T-helper 2 cell (primary cell): ENCODE measurements around the gene SYK.
A peak's percentile ranks its signal among the peaks of the same experiment; 100 is the strongest.

Source experiments
- DNase-seq, 5 experiments: peaks; one replicate each; pipeline versions ENCODE4 v3.0.0 to v3.0.0-alpha.2; 2012 to 2022

SYK gene

GRCh38 chr9:90854637-90855175 lies 53.1 kb downstream of the SYK start:
- DNase-seq, result no peak

GRCh38 chr9:90855208-90855902 lies 53.7 kb downstream of the SYK start:
- DNase-seq, result no peak

DNA sequence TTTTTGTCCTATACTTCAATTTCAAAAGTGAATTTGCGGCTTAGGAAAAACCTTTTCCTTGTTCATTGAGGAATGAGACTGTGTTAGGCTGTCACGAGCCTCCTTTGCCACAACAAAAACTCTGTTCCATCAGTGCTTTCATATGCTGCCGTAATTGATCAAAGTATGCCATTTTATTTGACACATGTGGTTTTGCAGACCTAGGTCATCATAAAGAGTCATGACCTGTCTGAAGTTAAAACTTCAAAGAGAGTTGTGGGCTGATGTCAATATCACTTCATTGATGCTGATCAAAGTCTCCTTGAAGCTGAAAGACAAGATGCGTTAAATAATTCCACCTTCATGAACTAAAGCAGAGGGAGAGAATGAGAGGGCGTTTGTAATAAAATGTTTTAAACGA lies 55.5 kb downstream of the SYK start:
- DNase-seq, result no peak

DNA sequence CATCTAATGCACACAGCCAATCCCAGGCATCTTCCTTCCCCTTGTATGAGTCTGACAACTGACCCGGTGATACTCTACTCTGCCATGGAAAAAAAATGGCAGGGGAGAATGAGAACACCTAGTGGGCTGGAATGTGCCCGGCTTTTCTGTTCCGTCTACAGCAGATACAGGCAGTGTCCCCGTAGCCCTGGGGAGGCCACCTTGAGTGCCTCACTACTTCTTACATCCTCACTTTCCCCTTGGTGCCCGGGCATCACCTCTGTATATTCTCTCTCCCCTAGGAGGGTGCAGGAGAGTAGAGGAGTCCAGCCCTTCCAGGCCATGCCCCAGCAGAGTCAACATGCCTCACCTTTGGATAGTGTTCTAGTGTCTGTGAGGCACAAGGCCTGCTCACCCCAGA lies 56.2 kb downstream of the SYK start:
- no peak for DNase-seq

DNA sequence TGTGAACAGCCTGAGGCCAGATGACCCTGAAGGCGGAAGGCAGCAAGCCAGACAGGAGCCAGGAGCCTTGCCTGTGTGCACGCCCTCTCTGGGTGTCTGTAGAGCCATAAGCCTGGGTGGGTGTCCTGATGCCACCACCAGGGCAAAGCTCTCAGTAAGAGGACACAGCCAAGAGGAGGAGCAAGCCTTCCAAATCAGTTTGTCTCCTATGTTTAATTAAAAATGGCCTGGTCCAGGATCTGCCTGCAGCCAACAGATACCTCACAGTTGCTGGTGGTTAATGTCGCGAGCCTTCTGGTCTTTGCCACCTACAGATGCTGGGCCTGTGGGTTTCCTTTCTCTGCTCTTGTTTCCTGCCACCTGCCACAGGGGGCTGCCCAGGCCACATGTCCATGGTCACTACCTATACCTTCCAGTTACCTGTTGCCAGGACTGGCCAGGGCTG lies 56.9 kb downstream of the SYK start:
- DNase-seq, result no peak

DNA sequence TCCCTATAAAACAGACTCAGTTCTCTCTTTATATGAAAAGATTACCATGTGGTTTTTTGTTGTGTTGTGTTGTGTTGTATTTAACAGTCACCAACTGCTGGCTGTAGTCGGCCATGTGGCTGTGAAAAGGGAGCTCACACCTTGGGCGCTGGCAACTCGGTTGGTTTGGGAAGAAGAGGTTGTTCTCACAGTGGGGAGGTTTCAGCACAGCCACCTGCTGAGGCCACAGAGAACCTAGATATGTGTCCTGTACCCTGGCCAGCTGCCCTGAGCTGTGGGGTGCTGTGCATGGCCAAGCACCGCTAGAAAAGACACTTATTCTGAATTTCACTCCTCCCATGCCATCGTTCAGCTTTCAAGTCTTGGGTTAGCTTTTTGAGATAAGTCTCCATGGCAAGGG lies 58.8 kb downstream of the SYK start:
- no peak for DNase-seq

DNA sequence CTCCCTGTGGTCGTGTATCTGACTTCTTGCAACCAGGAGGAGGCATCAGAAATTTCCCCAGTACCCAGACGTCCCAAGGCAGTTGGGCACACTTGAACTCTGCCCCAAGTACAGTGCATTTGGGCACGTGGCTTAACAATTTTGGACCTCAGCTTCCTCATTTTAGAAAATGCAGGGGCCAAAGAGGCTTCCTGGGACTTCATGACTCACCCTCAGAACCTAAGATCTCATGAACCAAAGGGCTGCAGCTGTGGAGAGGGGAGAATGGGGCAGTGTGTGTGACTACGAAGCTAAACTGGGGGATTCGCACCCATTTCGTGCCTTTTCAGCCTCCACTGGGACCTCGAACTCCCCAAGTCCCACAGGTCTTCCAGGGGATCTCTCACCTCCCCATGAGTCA lies 59.2 kb downstream of the SYK start:
- no peak for DNase-seq

GRCh38 chr9:90861380-90861779 lies 59.8 kb downstream of the SYK start:
- no peak for DNase-seq

DNA sequence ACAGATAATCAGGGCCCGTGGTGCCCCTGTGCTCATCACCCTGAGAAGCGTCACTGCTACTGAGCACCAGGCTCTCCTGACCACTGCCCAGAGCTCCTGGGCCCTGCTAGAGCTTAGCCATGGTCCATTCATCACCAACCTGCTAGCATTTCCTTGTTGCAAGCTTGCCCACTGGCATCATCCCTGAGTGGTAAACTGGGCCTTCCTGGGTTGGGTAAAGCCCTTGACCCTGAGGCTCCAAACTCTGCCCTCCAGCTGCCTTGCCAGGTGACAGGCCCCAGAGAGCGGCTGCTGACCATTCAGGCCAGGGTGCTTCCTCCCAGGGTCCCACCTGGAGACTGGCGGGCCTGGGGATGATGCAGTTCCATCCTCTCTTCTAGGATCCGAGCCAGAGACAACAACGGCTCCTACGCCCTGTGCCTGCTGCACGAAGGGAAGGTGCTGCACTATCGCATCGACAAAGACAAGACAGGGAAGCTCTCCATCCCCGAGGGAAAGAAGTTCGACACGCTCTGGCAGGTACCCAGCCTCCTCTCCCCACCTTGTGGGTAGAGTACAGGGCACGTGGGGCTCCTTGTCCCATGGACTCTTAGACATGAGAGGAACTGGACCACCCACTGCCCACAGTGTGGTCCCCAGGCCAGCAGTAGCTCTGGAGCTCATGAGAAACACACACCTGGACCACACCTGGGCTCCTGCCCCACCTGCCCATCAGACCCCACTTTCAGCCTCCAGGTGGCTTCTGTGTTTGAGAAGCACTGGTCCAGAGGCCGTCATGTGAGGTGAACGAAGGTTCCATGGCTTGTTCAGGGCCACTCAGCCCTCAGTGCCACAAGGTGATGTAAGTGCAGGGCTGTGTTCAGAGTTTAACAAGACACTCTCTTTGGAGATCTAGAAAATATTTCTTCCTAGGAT lies 60.5 kb downstream of the SYK start:
- DNase-seq, result no peak

DNA sequence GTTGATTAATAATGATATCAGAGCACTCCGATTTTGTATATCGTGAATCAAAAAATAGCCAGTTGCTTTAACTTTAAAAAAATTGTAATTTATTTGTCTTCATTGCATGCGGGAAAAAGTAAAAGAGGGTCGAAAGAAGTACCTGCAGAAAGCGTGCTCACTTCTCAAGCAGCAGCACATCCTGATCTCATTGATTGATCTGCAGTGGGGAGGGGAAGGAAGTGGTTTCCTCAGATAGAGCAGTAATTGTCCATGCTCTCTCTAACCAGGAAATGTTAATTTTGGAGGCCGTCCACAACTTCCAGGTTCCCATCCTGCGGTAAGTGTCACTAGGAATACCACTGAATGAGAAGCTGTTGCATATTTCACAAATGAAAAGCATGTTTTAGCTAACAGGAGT lies 63.2 kb downstream of the SYK start:
- peak in 1 of 5 experiments; percentile 27 for DNase-seq

GRCh38 chr9:90867101-90867500 lies 65.5 kb downstream of the SYK start:
- DNase-seq, result no peak

- no peak for DNase-seq
Measured at GRCh38 chr9:90868555-90868954, 66.9 kb downstream of the SYK start.

DNA sequence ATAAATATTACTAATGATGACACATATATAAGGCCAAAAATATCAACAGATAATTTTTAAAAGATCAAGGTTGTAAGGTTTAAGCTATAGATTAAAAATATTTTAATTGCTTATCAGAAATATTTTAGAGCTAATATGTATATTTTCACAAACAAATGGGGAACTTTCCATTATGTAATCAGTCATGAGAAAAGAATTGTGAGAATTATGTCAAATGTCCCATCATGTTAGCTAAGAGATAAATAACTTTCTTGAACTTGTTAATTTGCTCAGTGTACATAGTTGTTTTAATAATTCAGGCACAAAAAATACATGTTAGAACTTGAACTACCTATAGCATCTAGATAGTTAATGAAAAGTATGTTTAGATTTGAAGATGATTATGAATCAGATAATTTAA lies 67.7 kb downstream of the SYK start:
- no peak for DNase-seq

DNA sequence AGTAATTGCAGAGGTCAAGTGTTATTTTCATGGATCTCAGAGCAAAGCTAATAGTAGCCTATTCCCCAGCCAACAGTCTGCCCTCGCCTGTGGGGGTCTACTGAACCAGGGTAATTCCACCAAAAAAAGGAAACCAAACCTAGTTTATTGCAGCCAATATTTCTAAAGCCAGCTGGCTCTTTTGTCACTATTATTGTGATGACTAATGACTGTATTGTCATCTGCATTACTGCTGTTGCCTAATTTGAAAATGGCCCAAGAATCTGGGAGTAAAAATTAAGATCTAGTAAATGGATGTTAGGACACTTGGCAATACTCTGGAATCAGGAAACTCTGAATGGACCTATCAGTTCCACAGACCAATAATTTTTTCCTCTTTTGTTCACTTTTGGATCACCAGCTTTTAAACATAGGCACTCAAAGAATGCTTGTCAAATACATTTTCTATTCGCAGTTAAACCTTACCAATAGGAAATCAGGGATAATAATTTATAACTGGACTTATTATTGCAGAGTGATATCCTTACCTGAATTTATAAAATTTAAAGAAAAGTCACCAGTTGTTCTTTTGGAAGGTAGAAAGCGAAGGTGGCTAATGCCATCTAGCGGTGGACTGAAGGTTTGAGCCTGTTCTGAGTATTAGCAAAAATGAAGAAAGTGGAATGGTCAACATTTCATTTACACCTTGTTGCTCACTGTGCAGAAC lies 69.2 kb downstream of the SYK start:
- DNase-seq, result peak in 1 of 5 experiments; percentile 44

GRCh38 chr9:90871327-90871935 lies 69.8 kb downstream of the SYK start:
- no peak for DNase-seq

DNA sequence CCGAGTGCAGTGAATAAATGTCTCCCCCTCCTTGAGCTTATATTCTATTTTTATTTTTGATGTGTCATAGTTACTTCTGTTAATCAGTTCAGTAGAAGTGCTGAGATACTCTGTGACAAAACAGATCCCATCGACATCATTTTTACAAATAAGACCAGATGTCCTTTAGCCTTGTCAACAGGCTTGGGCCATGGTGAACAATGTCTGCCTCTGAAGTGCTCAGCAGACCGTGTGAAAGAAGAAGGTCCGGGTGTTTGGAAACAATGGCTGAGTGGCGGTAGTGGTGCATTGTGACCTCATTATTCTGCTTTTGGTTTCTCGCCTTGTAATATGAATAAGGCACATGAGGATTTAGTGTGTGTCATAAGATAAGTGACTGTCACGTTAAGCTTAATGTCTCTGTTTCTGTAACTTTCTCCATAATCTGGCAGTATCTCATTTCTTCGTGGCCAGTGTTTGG lies 71.2 kb downstream of the SYK start:
- DNase-seq, result no peak

GRCh38 chr9:90873422-90873821 lies 71.8 kb downstream of the SYK start:
- no peak for DNase-seq

GRCh38 chr9:90874194-90874593 lies 72.6 kb downstream of the SYK start:
- no peak for DNase-seq

GRCh38 chr9:90878562-90878961 lies 76.9 kb downstream of the SYK start:
- no peak for DNase-seq

DNA sequence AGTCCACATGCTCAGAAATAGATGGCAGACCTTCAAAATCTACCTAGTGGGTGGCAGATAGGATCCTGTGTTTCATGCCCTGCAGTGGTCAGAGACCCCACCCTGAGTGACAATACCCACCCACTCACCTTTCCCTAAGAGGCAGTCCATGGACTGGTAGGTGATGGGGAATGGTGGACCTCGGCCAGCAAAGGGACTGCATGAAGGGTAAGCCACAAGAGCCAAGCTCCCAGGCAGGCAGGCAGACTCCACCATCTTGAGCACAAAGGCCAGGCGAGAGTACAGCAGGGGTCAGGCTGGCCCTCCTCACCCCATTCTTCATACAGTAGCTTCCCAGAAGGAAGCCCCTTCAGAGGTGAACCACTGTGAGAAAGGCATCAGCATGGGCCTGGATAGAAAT lies 78.4 kb downstream of the SYK start:
- no peak for DNase-seq

DNA sequence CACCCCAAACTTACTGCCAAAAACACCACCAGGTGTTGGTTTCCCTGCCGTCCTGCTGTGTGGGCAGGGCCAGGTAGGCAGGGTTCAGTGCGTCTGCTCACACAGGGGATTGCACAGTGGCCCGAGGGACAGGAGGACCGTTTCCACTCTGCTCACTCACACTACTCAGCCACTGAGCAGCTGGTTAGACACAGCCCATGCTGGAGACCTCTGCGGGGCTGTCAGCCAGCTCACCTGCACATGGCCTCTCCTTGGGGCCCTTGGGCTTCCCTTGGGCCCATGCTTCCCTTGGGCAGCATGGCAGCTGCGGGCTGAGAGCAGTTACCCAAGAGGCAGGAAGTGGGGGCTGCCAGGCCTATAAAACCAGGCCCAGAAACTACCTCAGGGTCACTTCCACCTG lies 79.0 kb downstream of the SYK start:
- DNase-seq, result no peak

- DNase-seq, result no peak
Measured at GRCh38 chr9:90881648-90882047, 80.0 kb downstream of the SYK start.
